H9 (cell line): ENCODE results near the gene TMEM209. TPM values are rescaled to one million over a fixed set of nuclear protein-coding genes. Genes with fewer than 3 reads are reported as not detected.
"Not testable (repeated sequence)": the region's sequence is repeated elsewhere in the genome, so short reads cannot be mapped to it uniquely, and the experiment has no call there.

Experiments
- DNase-seq: peaks from one replicate; pipeline ENCODE4 v3.0.0-alpha.2; 2017
- H2AFZ ChIP-seq: one replicate; pipeline ENCODE4 v1.6.1; 2013; ENCODE audit warnings: mild to moderate bottlenecking, low read length, control low read depth, moderate library complexity
- H2AK5ac ChIP-seq: 2 replicates; pipeline ENCODE4 v1.6.1; 2013; ENCODE audit warnings: low read length, control low read depth, mixed read lengths; ENCODE audit not compliant: insufficient read length
- H2BK120ac ChIP-seq: one replicate; pipeline ENCODE4 v1.6.1; 2013; ENCODE audit warnings: low read depth, mild to moderate bottlenecking, low read length, control low read depth, inconsistent platforms; ENCODE audit not compliant: poor library complexity, severe bottlenecking
- H2BK12ac ChIP-seq: 2 replicates; pipeline ENCODE4 v1.6.1; 2013; ENCODE audit warnings: low read length, control low read depth, mixed read lengths, low read depth; ENCODE audit not compliant: insufficient read length
- H2BK15ac ChIP-seq: 2 replicates; pipeline ENCODE4 v1.6.1; 2013; ENCODE audit warnings: low read depth, low read length, control low read depth
- H2BK20ac ChIP-seq: one replicate; pipeline ENCODE4 v1.6.1; 2013; ENCODE audit warnings: low read depth, mild to moderate bottlenecking, low read length, control low read depth, inconsistent platforms; ENCODE audit not compliant: poor library complexity, severe bottlenecking
- H2BK5ac ChIP-seq: 2 replicates; pipeline ENCODE4 v1.6.1; 2013; ENCODE audit warnings: low read length, control low read depth, mixed read lengths; ENCODE audit not compliant: insufficient read length
- H3K14ac ChIP-seq: 2 replicates; pipeline ENCODE4 v1.6.1; 2013; ENCODE audit warnings: low read length, control low read depth; ENCODE audit not compliant: insufficient read depth
- H3K18ac ChIP-seq: 2 replicates; pipeline ENCODE4 v1.6.1; 2013; ENCODE audit warnings: low read depth, mild to moderate bottlenecking, mixed read lengths, low read length, control low read depth; ENCODE audit not compliant: insufficient read length
- H3K23ac ChIP-seq: 2 replicates; pipeline ENCODE4 v1.6.1; 2013; ENCODE audit warnings: low read length, control low read depth, mixed read lengths, low read depth; ENCODE audit not compliant: insufficient read length
- H3K23me2 ChIP-seq: 2 replicates; pipeline ENCODE4 v1.6.1; 2013; ENCODE audit warnings: low read depth, mild to moderate bottlenecking, mixed read lengths, low read length, control low read depth; ENCODE audit not compliant: insufficient read length, poor library complexity, severe bottlenecking
- H3K27ac ChIP-seq: 2 replicates; pipeline ENCODE4 v1.5.1; 2013; ENCODE audit warnings: low read length, control low read depth, mixed read lengths, low read depth; ENCODE audit not compliant: insufficient read length
- H3K27me3 ChIP-seq: 2 replicates; pipeline ENCODE4 v1.6.1; 2013; ENCODE audit warnings: low read length, control low read depth, inconsistent platforms; ENCODE audit not compliant: insufficient read depth
- H3K4ac ChIP-seq: 2 replicates; pipeline ENCODE4 v1.6.1; 2013; ENCODE audit warnings: low read depth, mild to moderate bottlenecking, control low read depth, inconsistent platforms, low read length, moderate library complexity
- H3K4me1 ChIP-seq: 2 replicates; pipeline ENCODE4 v1.6.1; 2013; ENCODE audit warnings: low read length, control low read depth, inconsistent platforms; ENCODE audit not compliant: insufficient read depth
- H3K4me2 ChIP-seq: 2 replicates; pipeline ENCODE4 v1.6.1; 2013; ENCODE audit warnings: low read length, control low read depth, mixed read lengths; ENCODE audit not compliant: insufficient read length, insufficient read depth
- H3K56ac ChIP-seq: 2 replicates; pipeline ENCODE4 v1.6.1; 2013; ENCODE audit warnings: low read depth, mild to moderate bottlenecking, mixed read lengths, low read length, control low read depth; ENCODE audit not compliant: insufficient read length
- H3K79me1 ChIP-seq: 2 replicates; pipeline ENCODE4 v1.6.1; 2013; ENCODE audit warnings: low read depth, mild to moderate bottlenecking, moderate library complexity, low read length, control low read depth, inconsistent platforms; ENCODE audit not compliant: insufficient read depth, poor library complexity, severe bottlenecking
- H3K79me2 ChIP-seq: 2 replicates; pipeline ENCODE4 v1.6.1; 2013; ENCODE audit warnings: low read length, control low read depth, inconsistent platforms; ENCODE audit not compliant: insufficient read depth
- H3K9ac ChIP-seq: 2 replicates; pipeline ENCODE4 v1.6.1; 2013; ENCODE audit warnings: low read length, control low read depth, mixed read lengths; ENCODE audit not compliant: insufficient read length; ENCODE audit errors: extremely low read depth
- H3K9me3 ChIP-seq: one replicate; pipeline ENCODE4 v1.6.1; 2013; ENCODE audit warnings: low read depth, low read length, inconsistent platforms; ENCODE audit not compliant: control insufficient read depth
- H3T11ph ChIP-seq: one replicate; pipeline ENCODE4 v1.6.1; 2013; ENCODE audit warnings: mild to moderate bottlenecking, low read length, control low read depth, inconsistent platforms
- H4K20me1 ChIP-seq: one replicate; pipeline ENCODE4 v1.6.1; 2013; ENCODE audit not compliant: control insufficient read depth, insufficient read length, insufficient read depth
- H4K5ac ChIP-seq: 2 replicates; pipeline ENCODE4 v1.6.1; 2013; ENCODE audit warnings: low read depth, mild to moderate bottlenecking, mixed read lengths, low read length, control low read depth; ENCODE audit not compliant: insufficient read length
- H4K8ac ChIP-seq: replicated peaks from 2 replicates; pipeline ENCODE4 v1.6.1; 2013; ENCODE audit warnings: low read length, control low read depth, mixed read lengths, low read depth; ENCODE audit not compliant: insufficient read length
- H4K91ac ChIP-seq: 2 replicates; pipeline ENCODE4 v1.6.1; 2013; ENCODE audit warnings: low read depth, mild to moderate bottlenecking, moderate library complexity, mixed read lengths, low read length, control low read depth; ENCODE audit not compliant: insufficient read length
- H3K27ac Mint-ChIP-seq, 3 experiments: 2 replicates in 2 of 3; 3 replicates in 1 of 3; pipeline ENCODE4 v1.8.0; 2020 to 2021; ENCODE audit warnings: mixed read lengths in 3 of 3, mild to moderate bottlenecking in 1 of 3, moderate library complexity in 1 of 3
- H3K27me3 Mint-ChIP-seq: 2 replicates; pipeline ENCODE4 v1.8.0; 2021; ENCODE audit warnings: low read depth, mild to moderate bottlenecking, moderate library complexity, mixed read lengths
- H3K36me3 Mint-ChIP-seq, 3 experiments: 2 replicates in 2 of 3; 3 replicates in 1 of 3; pipeline ENCODE4 v1.8.0; 2020 to 2021; ENCODE audit warnings: low read depth in 3 of 3, mixed read lengths in 3 of 3; ENCODE audit not compliant: insufficient read depth in 1 of 3
- H3K4me1 Mint-ChIP-seq, 2 experiments: 2 replicates each; pipeline ENCODE4 v1.8.0; 2020; ENCODE audit warnings: mixed read lengths in 2 of 2
- H3K4me3 Mint-ChIP-seq, 2 experiments: 2 replicates in 1 of 2; 3 replicates in 1 of 2; pipeline ENCODE4 v1.8.0; 2020 to 2021; ENCODE audit warnings: mild to moderate bottlenecking in 2 of 2, mixed read lengths in 2 of 2, moderate library complexity in 1 of 2
- H3K9me3 Mint-ChIP-seq, 2 experiments: 2 replicates in 1 of 2; 3 replicates in 1 of 2; pipeline ENCODE4 v1.8.0; 2020; ENCODE audit warnings: mild to moderate bottlenecking in 2 of 2, mixed read lengths in 2 of 2, moderate library complexity in 1 of 2
- WGBS: extraction: QIAGEN DNeasy Blood & Tissue Kit; methylation state at CpG from one replicate; pipeline ENCODE4 v1.1.7; 2013; ENCODE audit warnings: missing lambda C conversion rate, low lambda C conversion rate, mixed read lengths; ENCODE audit not compliant: insufficient read length; ENCODE audit errors: extremely low coverage; 5-methylcytosine and 5-hydroxymethylcytosine counted together
- total RNA-seq: library from RNA; stranded (reverse); gene quantifications from 2 replicates; pipeline ENCODE4 v1.2.1, GENCODE V29; 2021

The TMEM209 gene
- total RNA-seq, 1 experiment from 2014 or later = 30.8 TPM

- not testable (repeated sequence) for H2AK5ac ChIP-seq, H4K5ac ChIP-seq, H3K79me2 ChIP-seq, H3K18ac ChIP-seq, H3K79me1 ChIP-seq, H3K4me3 Mint-ChIP-seq, H3K27ac Mint-ChIP-seq, H2BK12ac ChIP-seq, H3K14ac ChIP-seq, H2BK120ac ChIP-seq, H2BK20ac ChIP-seq, H4K91ac ChIP-seq, H3T11ph ChIP-seq, H4K20me1 ChIP-seq, H3K4me1 ChIP-seq, H3K56ac ChIP-seq, H3K36me3 Mint-ChIP-seq, DNase-seq, H3K27ac ChIP-seq, H2BK5ac ChIP-seq, H2AFZ ChIP-seq, H3K23ac ChIP-seq, H4K8ac ChIP-seq, H3K4ac ChIP-seq, H3K23me2 ChIP-seq, H3K27me3 Mint-ChIP-seq, H3K4me1 Mint-ChIP-seq, H3K9ac ChIP-seq, H3K9me3 ChIP-seq, H2BK15ac ChIP-seq, H3K27me3 ChIP-seq, H3K4me2 ChIP-seq
- no CpG with 5 or more reads among the region's 5 CpGs for WGBS
- H3K9me3 Mint-ChIP-seq = peaks cover 11 to 13% of the 10 kb centered on the region in 2 experiments; a peak in 3 of 5 replicates
These were observed 43.6 kb upstream of the TMEM209 start for GRCh38 chr7:130248842-130249241.

GRCh38 chr7:130246491-130246890, 41.3 kb upstream of the TMEM209 start:
- H3K36me3 Mint-ChIP-seq, H3K18ac ChIP-seq, H4K5ac ChIP-seq, H3K9me3 Mint-ChIP-seq, H3K27me3 ChIP-seq, H2BK5ac ChIP-seq, H2BK20ac ChIP-seq, H3K27ac Mint-ChIP-seq, H3K27ac ChIP-seq, H3K79me2 ChIP-seq, H3K4me2 ChIP-seq, H3K4ac ChIP-seq, H3K9ac ChIP-seq, H3K9me3 ChIP-seq, H2BK120ac ChIP-seq, H3T11ph ChIP-seq, H3K4me1 ChIP-seq, H3K27me3 Mint-ChIP-seq, H2BK12ac ChIP-seq, H3K14ac ChIP-seq, H2AFZ ChIP-seq, H3K23me2 ChIP-seq, H3K23ac ChIP-seq, H4K8ac ChIP-seq, H2AK5ac ChIP-seq, H3K56ac ChIP-seq, H4K91ac ChIP-seq, DNase-seq, H3K4me3 Mint-ChIP-seq, H3K4me1 Mint-ChIP-seq, H3K79me1 ChIP-seq, H4K20me1 ChIP-seq, H2BK15ac ChIP-seq: not testable (repeated sequence)
- WGBS = no CpG with 5 or more reads among the region's 1 CpG
